Measurements from ENCODE around the gene RAD51. TPM values are rescaled to one million over a fixed set of nuclear protein-coding genes. Genes with fewer than 3 reads are reported as not detected.

The RAD51 gene
- total and polyA plus RNA-seq, 9 of the 15 experiments (the other 6 are each of a cell fraction or from before 2014, with no cell fraction given) = 16.0 to 63.8 (median 34.6) TPM

DNA sequence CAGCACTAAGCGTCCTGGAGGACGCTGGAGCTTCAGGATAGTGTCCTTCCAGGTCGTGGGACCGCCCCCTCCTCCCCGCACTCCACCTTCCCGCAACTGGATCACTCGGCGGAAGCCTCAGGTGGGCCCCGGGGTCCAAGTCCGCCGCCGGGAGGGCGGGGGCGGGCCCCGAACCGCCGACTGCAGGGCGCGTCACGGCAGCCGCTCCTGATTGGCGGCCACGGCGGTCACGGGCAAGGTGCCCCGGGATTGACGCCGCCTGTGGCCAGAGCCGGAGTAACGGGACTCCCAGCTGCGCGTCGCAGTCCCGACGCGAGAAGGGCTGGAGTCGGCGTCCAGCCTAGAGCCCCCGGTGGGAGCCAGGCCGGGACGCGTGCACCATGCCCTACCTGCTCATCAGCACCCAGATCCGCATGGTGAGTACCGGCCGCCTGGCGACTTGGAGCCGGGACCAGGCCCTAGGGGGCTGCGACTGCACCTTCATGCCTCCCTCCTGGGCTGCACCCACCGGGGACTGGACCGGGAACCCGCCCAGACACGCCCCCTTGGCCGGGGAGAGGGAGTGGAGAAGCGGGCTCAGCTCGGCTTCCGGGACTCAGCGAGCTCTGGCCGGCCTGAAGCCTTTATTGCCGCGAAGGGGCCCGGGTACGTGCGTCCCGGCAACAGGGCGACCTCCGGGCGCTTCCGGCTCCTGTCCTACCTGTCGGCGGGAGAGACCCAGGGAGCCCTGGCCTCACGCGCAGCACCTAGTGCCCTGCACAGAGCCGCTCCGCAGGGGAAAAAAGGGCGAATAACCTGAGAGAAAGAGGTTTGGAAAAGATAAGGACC, 69.0 kb downstream of the RAD51 start, which contains the start of gene GCHFR (continued):
- TF ChIP-seq CHD1 (IDR thresholded peaks at IDR 0.05; ENCODE audit: low read length) (no peak), JUN (IDR thresholded peaks at IDR 0.05; ENCODE audit: borderline replicate concordance, low read depth, low read length) (no peak), JUN (CRISPR knock-in tag; IDR thresholded peaks at IDR 0.05; ENCODE audit: borderline replicate concordance) (no peak), ZNF224 (CRISPR knock-in tag; IDR thresholded peaks at IDR 0.05) (no peak), IRF1 (CRISPR knock-in tag; IDR thresholded peaks at IDR 0.05; ENCODE audit: borderline replicate concordance) (no peak), GABPA (tag; conservative IDR thresholded peaks at IDR 0.05; ENCODE audit: low read depth) (peak; percentile 40), CEBPG (CRISPR knock-in tag; IDR thresholded peaks at IDR 0.05) (0 out of 2 replicates have a peak, but pooled peaks have one; percentile 29), CEBPG (tag; conservative IDR thresholded peaks at IDR 0.05 in 1 of 2, IDR thresholded peaks at IDR 0.05 in 1 of 2) (no peak), TAL1 (IDR thresholded peaks at IDR 0.05) (no peak), ZNF398 (CRISPR knock-in tag; IDR thresholded peaks at IDR 0.05) (no peak), HCFC1 (IDR thresholded peaks at IDR 0.05; ENCODE audit: low read depth, low read length) (no peak; the same call in none of the 2 replicates), RB1 (IDR thresholded peaks at IDR 0.05; ENCODE audit: low read depth) (peak; percentile 75), STAG1 (CRISPR knock-in tag; IDR thresholded peaks at IDR 0.05; ENCODE audit: borderline replicate concordance) (no peak), YY1 (IDR thresholded peaks at IDR 0.05; ENCODE audit: borderline replicate concordance in 1 of 3, control insufficient read depth in 1 of 3, extremely low read depth in 1 of 3, insufficient read depth in 3 of 3, insufficient read length in 1 of 3, insufficient replicate concordance in 2 of 3, low read depth in 1 of 3, low read length in 2 of 3) (peak in 1 of 3 experiments; percentile 64), TARDBP (IDR thresholded peaks at IDR 0.05) (peak; percentile 36; the same call in 1 of the 2 replicates), ZNF239 (CRISPR knock-in tag; IDR thresholded peaks at IDR 0.05) (no peak), ZBTB8A (IDR thresholded peaks at IDR 0.05; ENCODE audit: partially characterized antibody) (no peak), ZNF639 (CRISPR knock-in tag; conservative IDR thresholded peaks at IDR 0.05 in 1 of 2, IDR thresholded peaks at IDR 0.05 in 1 of 2) (peak in 1 of 2 experiments; percentile 85; a peak in 2 of 4 replicates), DACH1 (IDR thresholded peaks at IDR 0.05; ENCODE audit: partially characterized antibody) (peak; percentile 57)
- TF ChIP-seq, protein P1, sequence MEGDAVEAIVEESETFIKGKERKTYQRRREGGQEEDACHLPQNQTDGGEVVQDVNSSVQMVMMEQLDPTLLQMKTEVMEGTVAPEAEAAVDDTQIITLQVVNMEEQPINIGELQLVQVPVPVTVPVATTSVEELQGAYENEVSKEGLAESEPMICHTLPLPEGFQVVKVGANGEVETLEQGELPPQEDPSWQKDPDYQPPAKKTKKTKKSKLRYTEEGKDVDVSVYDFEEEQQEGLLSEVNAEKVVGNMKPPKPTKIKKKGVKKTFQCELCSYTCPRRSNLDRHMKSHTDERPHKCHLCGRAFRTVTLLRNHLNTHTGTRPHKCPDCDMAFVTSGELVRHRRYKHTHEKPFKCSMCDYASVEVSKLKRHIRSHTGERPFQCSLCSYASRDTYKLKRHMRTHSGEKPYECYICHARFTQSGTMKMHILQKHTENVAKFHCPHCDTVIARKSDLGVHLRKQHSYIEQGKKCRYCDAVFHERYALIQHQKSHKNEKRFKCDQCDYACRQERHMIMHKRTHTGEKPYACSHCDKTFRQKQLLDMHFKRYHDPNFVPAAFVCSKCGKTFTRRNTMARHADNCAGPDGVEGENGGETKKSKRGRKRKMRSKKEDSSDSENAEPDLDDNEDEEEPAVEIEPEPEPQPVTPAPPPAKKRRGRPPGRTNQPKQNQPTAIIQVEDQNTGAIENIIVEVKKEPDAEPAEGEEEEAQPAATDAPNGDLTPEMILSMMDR (IDR thresholded peaks at IDR 0.05 in 2 of 3, conservative IDR thresholded peaks at IDR 0.05 in 1 of 3; ENCODE audit: insufficient read depth in 2 of 3, low read depth in 1 of 3, low read length in 3 of 3) = peak; percentile 56 to 61 (median 58); a peak in 5 of 6 replicates
